Memory B cell (primary cell): Measurements from ENCODE around the gene CLTB.
A peak's percentile ranks its signal among the peaks of the same experiment; 100 is the strongest.

Source experiments
- ATAC-seq: fragments of 150-1000 bp; cut with Tn5 transposase; 2 replicates; pipeline ENCODE4 v1.10.0; 2021; ENCODE audit warnings: low read depth, mild to moderate bottlenecking, moderate library complexity
- DNase-seq, 2 donors: peaks; one replicate each; pipeline ENCODE4 v3.0.0; 2022; ENCODE audit warnings: low spot score in 2 of 2
- H3K27ac Mint-ChIP-seq: one replicate; pipeline ENCODE4 v1.8.0; 2022; ENCODE audit warnings: mild to moderate bottlenecking, moderate library complexity, mixed read lengths
- H3K27me3 Mint-ChIP-seq: one replicate; pipeline ENCODE4 v1.8.0; 2022; ENCODE audit warnings: mixed read lengths
- H3K36me3 Mint-ChIP-seq: one replicate; pipeline ENCODE4 v1.8.0; 2022; ENCODE audit warnings: mild to moderate bottlenecking, mixed read lengths
- H3K4me1 Mint-ChIP-seq: one replicate; pipeline ENCODE4 v1.8.0; 2022; ENCODE audit warnings: mixed read lengths
- H3K4me3 Mint-ChIP-seq: one replicate; pipeline ENCODE4 v1.8.0; 2022; ENCODE audit warnings: mild to moderate bottlenecking, moderate library complexity, mixed read lengths
- H3K9me3 Mint-ChIP-seq: one replicate; pipeline ENCODE4 v1.8.0; 2022; ENCODE audit warnings: mixed read lengths

Gene CLTB

DNA sequence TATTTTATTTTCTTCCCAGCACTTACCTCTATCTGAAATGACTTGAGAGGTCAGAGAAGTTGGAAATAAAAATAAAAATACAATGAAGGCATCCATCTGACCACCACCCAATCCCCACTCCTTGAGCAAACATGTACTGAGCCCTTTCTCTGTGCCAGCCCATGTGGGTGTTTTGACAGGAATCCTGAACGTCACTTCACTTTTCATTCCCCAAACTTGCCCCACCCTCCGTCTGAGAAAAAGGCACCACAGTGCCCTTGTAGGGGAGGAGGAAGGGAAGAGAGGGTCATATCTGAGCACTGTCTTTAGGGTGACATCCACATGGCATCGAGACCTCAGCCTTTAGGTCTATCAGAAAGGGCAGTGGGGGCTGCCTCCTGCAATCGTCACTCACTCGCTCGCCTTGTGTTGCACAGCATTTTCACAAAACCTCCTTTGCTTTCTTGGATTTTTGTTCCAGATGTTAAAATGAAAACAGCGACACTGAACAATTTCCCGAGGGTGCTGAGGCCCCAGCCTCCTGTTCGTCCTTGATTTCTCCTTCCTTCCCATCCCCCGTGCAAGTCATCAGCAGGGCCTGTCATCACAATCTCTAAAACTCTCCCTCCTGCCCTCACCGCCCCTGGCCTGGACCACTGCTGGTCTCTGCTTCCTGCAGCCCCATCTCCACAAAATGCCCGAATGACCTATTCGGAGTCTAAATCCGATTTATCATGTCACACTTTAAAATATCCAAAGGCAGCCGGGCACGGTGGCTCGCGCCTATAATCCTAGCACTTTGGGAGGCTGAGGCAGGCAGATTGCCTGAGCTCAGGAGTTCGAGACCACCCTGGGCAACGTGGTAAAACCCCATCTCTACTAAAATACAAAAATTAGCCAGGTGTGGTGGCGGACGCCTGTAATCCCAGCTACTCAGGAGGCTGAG, 14.8 kb downstream of the CLTB start:
- H3K36me3 Mint-ChIP-seq = peaks cover 15% of the 10 kb centered on the region
- no peak for ATAC-seq
- DNase-seq = no peak
- H3K27ac Mint-ChIP-seq = no peak overlapping the region
- no peaks in the 10 kb centered on the region for H3K27me3 Mint-ChIP-seq
- no peak overlapping the region for H3K4me3 Mint-ChIP-seq
- no peaks in the 10 kb centered on the region for H3K9me3 Mint-ChIP-seq
- H3K4me1 Mint-ChIP-seq = peaks cover 5% of the 10 kb centered on the region

DNA sequence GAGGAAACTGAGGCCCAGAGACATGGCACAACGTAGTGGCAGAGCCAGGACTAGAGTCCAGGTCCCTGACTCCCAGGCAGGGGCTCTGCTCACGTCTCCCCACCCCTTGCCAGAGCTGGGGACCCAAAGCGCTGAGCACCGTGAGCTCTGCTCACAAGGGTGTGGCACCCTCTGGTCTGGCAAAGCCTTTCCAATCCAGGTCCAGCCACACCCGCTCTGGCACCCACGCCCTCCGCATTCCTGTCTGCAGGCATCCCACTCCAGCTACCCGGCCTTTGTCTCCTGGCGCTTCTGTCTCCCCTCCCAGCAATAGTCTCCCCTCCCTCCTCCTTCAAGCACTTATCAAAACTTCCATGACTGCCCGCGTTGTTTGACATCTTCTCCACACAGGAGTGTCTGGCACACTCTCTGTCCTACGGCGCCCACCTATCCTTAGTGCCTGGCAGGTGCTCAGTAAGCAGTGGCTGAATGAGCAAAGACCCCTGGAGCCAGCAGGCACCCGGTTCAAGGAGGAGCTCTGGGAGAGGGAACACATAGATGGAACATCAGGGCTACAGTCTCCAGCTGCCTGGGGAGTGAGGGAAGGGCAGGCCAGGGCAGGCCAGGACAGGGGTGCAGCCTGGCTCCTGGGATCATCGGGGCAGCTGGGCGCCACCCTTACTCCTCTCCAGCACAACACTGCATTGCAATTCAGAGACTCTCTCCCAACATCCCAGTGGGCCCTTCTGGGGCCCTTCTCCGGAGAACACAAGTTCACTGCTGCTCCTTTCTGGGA, 15.8 kb downstream of the CLTB start:
- Mint-ChIP-seq H3K9me3 (no peaks in the 10 kb centered on the region), H3K36me3 (peaks cover 15% of the 10 kb centered on the region), H3K27ac (no peak overlapping the region), H3K4me1 (peaks cover 5% of the 10 kb centered on the region), H3K27me3 (no peaks in the 10 kb centered on the region), H3K4me3 (no peak overlapping the region)
- no peak for ATAC-seq
- DNase-seq = no peak

DNA sequence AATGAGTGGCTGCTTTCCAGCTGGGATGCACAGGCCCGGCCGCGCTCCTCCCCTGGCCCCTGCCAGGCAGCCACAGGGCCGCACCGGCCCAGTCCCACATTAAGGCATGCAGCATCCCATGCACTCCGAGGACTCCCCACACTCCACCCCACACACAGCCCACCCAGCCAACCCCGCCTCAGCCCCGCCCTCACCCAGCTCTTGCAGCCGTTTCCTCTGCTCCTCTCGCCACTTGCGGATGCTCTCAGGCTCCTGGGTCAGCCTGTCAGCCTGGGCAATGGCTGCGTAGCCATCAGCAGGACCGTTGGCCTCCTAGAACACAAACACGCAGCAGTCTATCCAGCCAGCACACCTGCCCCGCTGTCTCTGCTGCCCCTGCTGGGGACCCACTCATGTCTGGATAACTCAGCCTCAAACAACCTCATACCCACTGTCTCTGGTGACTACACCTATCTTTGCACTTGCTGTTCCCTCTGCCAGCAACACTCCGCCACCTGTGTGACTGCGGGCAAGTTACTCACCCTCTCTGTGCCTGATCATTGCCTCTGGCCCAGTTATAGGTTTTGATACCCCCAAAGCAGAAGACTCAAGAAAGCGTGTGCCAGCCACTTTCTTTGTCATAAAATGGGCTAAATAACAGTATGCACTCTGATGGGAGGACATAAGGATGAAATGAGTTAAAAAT, 18.5 kb downstream of the CLTB start:
- ATAC-seq = no peak
- Mint-ChIP-seq H3K4me1 (peaks cover 5% of the 10 kb centered on the region), H3K27ac (no peak overlapping the region), H3K4me3 (no peak overlapping the region), H3K27me3 (no peaks in the 10 kb centered on the region), H3K36me3 (peaks cover 14% of the 10 kb centered on the region), H3K9me3 (no peaks in the 10 kb centered on the region)
- no peak for DNase-seq

DNA sequence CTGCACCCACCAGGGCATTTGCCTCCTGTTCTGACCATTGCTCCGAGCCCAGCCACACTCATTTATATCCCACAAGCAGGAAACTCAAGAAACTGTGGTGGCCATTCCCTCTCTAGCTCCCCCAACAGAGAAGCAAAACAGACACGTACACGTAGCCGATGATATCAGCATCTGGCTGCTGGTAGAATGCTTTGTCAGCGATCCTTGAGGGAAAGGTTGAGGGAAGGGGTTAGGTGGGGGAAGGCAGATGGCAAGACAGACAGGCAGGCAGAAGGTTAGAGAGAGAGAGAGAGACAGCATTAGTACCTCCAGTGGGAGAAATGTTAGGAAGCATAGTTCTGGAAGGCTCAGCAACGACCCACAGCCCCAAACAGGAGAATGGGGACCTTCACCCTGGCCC, 20.0 kb downstream of the CLTB start:
- Mint-ChIP-seq H3K9me3 (no peaks in the 10 kb centered on the region), H3K27ac (peak overlapping the region; percentile 19), H3K36me3 (peaks cover 19% of the 10 kb centered on the region), H3K4me3 (no peak overlapping the region), H3K4me1 (peaks cover 3% of the 10 kb centered on the region), H3K27me3 (no peaks in the 10 kb centered on the region)
- no peak for DNase-seq
- ATAC-seq = no peak

DNA sequence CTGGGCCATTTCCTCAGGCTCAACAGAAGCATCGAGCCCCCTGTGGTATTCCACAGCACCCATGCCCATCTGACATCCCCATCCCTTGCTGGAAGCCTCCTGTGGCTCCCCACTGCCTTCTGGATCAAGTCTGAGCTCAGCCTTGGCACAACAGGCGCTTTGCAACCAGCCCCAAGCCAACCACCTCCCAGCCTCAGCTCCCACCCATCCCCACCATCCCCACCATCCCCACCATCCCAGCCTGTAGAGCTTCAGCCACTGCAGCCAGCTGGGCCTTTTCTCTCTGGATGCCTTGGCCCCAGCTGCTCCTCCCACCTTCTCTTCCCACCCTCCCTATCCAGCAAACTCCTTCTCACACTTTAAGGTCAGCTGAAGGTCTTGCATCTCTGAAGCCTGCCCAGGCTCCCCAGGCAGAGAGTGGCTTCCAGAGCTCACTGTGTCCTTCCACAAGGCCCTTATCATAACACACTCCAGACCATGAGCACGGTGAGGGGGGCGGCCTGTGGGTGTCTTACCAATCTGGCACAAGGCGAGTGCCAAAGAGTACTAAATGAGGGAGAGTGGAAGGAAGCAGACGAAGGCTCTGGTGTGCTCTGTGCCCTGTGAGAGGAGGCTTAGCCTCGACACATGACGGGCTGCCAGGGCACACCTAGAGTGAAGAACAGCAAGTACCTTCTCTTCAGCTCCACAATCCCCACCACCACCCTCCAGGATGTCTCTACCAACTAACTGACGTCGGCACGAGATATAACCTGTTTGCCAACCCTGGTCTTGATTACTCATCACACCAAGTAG, 21.3 kb downstream of the CLTB start:
- peaks cover 3% of the 10 kb centered on the region for H3K4me1 Mint-ChIP-seq

DNA sequence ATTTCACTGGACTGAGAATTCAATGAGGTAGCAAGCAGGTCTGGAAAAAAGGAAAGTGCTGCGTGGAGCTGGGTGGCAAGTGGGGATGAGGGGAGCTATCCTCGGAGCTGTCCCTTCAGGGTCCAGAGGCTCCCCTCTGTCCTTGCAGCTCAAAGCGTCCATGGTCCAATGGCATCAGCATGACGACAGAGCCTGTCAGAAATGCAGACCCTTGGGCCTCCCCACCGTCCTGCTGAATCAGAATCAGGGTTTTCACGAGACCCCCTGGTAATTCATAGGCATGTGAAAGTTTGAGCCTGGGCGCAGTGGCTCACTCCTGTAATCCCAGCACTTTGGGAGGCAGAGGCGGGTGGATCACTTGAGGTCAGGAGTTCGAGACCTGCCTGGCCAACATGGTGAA, 22.2 kb downstream of the CLTB start:
- DNase-seq (no peak), ATAC-seq (no peak)
- no peak overlapping the region for H3K4me3 Mint-ChIP-seq
- peaks cover 17% of the 10 kb centered on the region for H3K36me3 Mint-ChIP-seq
- no peaks in the 10 kb centered on the region for H3K27me3 Mint-ChIP-seq
- H3K4me1 Mint-ChIP-seq = peaks cover 3% of the 10 kb centered on the region
- no peaks in the 10 kb centered on the region for H3K9me3 Mint-ChIP-seq
- no peak overlapping the region for H3K27ac Mint-ChIP-seq

More for the DNA sequence above, 21.3 kb downstream of the CLTB start:
- DNase-seq (no peak), ATAC-seq (no peak)
- H3K27ac Mint-ChIP-seq = no peak overlapping the region
- no peaks in the 10 kb centered on the region for H3K27me3 Mint-ChIP-seq
- no peaks in the 10 kb centered on the region for H3K9me3 Mint-ChIP-seq
- no peak overlapping the region for H3K4me3 Mint-ChIP-seq
- H3K36me3 Mint-ChIP-seq = peaks cover 17% of the 10 kb centered on the region

DNA sequence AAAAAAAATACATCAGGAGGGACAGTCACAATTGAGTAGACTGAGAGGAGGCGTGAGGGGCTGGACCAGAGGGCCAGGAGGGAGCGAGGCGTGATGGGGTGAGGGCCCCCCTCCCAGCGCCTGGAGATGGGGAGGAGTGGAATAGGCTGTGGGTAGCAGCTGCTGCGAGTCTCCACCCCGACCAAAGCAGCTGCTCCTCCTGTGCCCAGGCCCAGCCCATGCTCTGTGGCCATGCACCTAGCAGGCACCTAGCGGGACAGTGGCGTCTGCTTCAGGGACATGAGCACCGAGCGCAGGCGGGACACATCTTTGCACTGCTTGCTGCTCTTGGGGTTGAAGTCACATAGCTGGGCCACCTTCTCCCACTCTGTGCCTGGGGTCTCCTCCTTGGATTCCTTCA, 23.8 kb downstream of the CLTB start:
- H3K4me3 Mint-ChIP-seq = no peak overlapping the region
- no peaks in the 10 kb centered on the region for H3K9me3 Mint-ChIP-seq
- no peak overlapping the region for H3K27ac Mint-ChIP-seq
- peaks cover 8% of the 10 kb centered on the region for H3K4me1 Mint-ChIP-seq
- H3K36me3 Mint-ChIP-seq = peaks cover 15% of the 10 kb centered on the region
- no peaks in the 10 kb centered on the region for H3K27me3 Mint-ChIP-seq
- DNase-seq (no peak), ATAC-seq (no peak)

DNA sequence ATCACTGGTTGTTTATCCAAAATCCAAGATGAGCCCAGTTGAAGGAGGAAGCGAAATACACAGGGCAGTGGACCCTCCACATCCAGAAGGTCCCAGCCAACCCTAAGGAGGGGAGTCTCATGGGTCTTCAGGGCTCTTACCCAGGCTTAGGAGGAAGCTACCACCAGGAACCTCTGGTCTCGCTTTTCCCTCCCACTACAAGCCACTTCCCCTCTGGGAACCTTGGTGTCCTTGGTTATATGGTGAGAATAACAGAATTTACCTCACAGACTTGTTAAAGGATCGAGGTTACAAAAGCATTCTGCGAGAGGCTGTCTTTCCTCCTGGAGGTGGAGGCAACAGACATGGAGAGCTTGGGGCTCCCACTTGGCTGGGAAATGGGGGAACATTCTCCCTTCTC, 24.3 kb downstream of the CLTB start:
- H3K27ac Mint-ChIP-seq = no peak overlapping the region
- DNase-seq (no peak), ATAC-seq (no peak)
- no peaks in the 10 kb centered on the region for H3K27me3 Mint-ChIP-seq
- H3K9me3 Mint-ChIP-seq = no peaks in the 10 kb centered on the region
- peaks cover 10% of the 10 kb centered on the region for H3K4me1 Mint-ChIP-seq
- peaks cover 14% of the 10 kb centered on the region for H3K36me3 Mint-ChIP-seq
- H3K4me3 Mint-ChIP-seq = no peak overlapping the region

DNA sequence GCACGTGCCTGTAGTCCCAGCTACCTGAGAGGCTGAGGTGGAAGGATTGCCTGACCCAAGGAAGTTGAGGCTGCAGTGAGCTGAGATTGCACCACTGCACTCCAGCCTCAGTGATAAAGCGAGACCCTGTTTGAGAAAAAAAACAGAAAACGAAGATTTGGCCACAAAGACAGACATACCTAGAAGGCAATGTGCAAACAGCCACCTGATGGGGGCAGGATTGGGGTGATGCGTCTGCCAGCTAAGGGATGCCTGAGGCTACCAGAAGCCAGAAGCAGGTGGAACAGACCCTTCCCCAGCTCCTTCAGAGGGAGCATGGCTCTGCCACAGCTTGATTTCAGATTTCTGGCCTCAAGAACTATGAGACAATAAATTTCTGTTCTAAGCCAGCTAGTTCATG, 24.9 kb downstream of the CLTB start:
- Mint-ChIP-seq H3K4me3 (no peak overlapping the region), H3K27me3 (no peaks in the 10 kb centered on the region), H3K27ac (no peak overlapping the region), H3K36me3 (peaks cover 9% of the 10 kb centered on the region), H3K9me3 (no peaks in the 10 kb centered on the region), H3K4me1 (peaks cover 11% of the 10 kb centered on the region)
- DNase-seq (no peak), ATAC-seq (no peak)

DNA sequence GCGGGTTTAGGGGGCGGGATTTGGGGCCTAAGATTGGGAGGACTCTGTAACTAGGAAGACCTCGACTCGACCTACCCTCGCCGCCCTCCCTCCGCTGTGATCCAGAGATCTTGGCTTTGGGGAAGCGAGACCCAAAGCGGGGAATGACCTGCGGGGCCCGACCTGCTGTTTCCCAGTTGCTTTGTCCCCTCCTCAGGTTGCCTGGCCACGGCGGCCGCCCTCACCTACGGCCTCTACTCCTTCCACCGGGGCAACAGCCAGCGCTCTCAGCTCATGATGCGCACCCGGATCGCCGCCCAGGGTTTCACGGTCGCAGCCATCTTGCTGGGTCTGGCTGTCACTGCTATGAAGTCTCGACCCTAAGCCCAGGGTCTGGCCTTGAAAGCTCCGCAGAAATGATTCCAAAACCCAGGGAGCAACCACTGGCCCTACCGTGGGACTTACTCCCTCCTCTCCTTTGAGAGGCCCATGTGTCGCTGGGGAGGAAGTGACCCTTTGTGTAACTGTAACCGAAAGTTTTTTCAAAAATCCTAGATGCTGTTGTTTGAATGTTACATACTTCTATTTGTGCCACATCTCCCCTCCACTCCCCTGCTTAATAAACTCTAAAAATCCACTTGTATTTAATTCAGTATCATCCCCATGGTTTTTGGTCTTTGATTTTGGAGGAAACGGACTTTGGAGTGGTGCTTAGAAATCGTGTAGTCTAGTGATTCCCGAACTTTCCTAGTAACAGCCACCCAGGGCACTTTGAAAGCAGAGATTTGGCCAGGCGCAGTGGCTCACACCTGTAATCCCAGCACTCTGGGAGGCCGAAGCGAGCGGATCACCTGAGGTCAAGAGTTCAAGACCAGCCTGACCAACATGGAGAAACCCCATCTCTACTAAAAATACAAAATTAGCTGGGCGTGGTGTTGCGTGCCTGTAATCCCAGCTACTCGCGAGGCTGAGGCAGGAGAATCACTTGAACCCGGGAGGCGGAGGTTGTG, 26.9 kb downstream of the CLTB start:
- DNase-seq (no peak), ATAC-seq (peak; percentile 37)
- H3K4me1 Mint-ChIP-seq = peaks cover 13% of the 10 kb centered on the region
- peak overlapping the region; percentile 96 for H3K27ac Mint-ChIP-seq
- H3K27me3 Mint-ChIP-seq = no peaks in the 10 kb centered on the region
- no peaks in the 10 kb centered on the region for H3K9me3 Mint-ChIP-seq
- H3K4me3 Mint-ChIP-seq = peak overlapping the region; percentile 96
- peaks cover 11% of the 10 kb centered on the region for H3K36me3 Mint-ChIP-seq

DNA sequence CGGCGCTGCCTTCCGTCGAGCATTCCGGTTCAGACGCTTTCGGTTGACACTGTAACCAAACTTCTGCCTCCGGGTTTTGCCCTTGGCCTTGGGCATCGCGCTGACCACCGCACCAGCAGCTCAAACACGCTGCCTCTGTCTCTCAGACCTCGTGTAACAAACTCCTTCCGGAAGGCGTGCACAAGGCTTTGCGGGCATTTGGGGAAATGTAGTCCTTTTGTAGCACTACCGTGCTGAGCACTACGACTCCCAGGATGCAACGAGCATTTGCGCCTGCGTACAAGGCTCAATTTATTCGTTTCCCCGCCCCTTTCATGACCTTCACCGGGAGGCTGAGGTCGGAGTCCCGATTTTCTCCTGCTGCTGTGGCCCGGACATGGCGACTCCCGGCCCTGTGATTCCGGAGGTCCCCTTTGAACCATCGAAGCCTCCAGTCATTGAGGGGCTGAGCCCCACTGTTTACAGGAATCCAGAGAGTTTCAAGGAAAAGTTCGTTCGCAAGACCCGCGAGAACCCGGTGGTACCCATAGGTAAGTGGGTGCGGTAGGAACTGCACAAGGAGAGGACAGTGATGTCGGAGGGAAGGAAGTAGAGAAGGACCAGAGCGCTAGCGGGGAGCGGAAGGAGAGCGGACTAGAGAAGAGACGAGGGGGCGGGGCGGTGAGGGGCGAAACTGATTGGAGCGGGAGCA, 27.8 kb downstream of the CLTB start, which contains the start of the genes HIGD2A and NOP16:
TSS of gene HIGD2A (plus strand) at position 308 of the 691 bp plus-strand sequence. CDS start at position 377, 69 bp downstream.
TSS of gene NOP16 (minus strand) at position 155 of the 691 bp plus-strand sequence. CDS start at position 96, 59 bp downstream.
- Mint-ChIP-seq H3K4me3 (peak within 1 kb of the TSS; percentile 96), H3K9me3 (no peaks in the 10 kb centered on the region), H3K36me3 (peaks cover 14% of the 10 kb centered on the region), H3K27ac (peak within 1 kb of the TSS; percentile 96), H3K27me3 (no peaks in the 10 kb centered on the region), H3K4me1 (peaks cover 13% of the 10 kb centered on the region)
- DNase-seq (peak; percentile 94 to 97), ATAC-seq (peak; percentile 83)

DNA sequence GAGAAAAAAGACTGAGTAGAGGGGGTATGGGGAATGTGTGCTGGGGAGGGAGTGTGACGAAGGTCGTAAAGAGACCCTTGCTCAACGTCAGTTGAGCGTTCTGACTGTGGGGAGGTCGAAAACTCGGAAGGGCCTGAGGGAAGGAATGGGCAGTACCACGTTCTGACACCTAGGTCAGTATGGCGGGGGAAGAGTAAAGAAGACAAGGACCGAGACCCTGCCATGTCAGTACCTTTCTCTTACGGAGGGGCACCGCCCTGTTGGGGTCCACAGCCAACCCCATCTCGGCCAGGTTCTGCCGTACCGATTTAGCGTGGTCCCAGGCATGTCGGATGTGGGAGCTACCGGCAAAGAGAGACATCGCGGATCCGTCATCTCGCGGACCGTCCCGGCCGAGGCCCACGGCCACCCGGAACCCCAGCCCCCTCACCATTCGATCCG, 28.3 kb downstream of the CLTB start:
- Mint-ChIP-seq H3K4me3 (peak overlapping the region; percentile 96), H3K27me3 (no peaks in the 10 kb centered on the region), H3K36me3 (peaks cover 13% of the 10 kb centered on the region), H3K4me1 (peaks cover 13% of the 10 kb centered on the region), H3K27ac (peak overlapping the region; percentile 96), H3K9me3 (no peaks in the 10 kb centered on the region)
- DNase-seq = no peak
- ATAC-seq = no peak
